Measurements from ENCODE around the gene LCP2.

Gene LCP2

DNA sequence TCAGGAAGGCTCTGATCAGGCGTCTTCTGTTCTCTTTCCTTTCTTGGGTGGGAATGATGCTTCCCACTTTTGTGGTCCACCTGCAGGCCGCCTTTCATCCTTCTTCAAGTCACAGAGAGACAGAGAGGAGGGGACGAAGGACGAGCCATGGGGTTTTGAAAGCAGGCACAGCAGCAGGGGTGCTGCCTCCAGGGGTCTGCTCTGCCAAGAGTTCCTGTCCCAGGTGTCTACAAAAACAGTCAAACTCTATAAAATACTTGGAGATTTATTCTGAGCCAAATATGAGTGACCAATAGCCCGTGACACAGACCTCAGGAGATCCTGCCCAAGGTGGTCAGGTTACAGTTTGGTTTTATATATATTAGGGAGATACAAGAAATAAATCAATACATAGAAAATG lies 34.5 kb upstream of the LCP2 start:
- H3K27ac Mint-ChIP-seq, result no peak overlapping the region
- H3K36me3 Mint-ChIP-seq (ENCODE audit: low read depth), result no peaks in the 10 kb centered on the region
- no peaks in the 10 kb centered on the region for H3K9me3 Mint-ChIP-seq
- H3K4me3 Mint-ChIP-seq, result no peak overlapping the region
- DNase-seq (ENCODE audit: low spot score), result no peak
- H3K4me1 Mint-ChIP-seq (ENCODE audit: low read depth), result peaks cover 17% of the 10 kb centered on the region
- no peaks in the 10 kb centered on the region for H3K27me3 Mint-ChIP-seq (ENCODE audit: low read depth)

DNA sequence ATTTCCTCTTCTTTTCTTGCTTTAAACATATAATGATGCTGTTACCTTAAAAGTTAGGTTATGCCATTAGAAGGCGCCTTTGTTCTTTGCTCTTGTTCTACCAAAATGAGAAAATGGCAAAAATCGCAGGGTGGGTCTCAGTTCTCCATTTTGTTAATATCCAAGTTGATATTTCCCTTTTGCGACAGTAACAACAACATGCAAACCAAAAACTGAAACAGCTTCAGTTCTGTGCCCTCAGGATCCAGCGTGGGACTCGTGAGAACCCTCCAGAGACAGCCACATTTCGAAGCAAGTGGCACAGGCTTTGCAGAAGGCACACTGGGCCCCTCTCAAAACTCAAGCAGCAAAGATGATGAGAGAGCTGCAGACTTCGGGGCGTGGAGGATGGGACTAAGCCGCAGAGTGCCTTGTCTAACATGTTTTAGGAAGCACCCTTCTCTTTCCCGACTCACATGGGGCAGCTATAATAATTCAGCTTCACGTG lies 33.0 kb upstream of the LCP2 start:
- H3K4me3 Mint-ChIP-seq, result no peak overlapping the region

DNA sequence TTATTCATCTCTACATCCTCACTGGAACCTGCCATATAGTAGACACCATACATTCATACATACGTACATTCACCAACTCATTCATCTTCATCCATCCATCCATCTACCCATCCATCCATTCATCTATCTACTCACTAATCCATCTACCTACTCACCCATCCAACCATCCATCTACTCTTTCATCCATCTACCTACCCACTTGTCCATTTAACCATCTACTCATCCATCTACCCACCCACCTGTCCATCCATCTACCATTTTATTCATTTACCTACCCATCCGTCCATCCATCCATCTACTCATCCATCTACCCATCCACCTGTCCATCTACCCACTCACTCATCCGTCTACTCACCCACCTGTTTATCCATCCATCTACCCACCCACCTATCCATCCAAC lies 31.9 kb upstream of the LCP2 start:
- H3K4me1 Mint-ChIP-seq (ENCODE audit: low read depth), result peaks cover 1% of the 10 kb centered on the region
- no peaks in the 10 kb centered on the region for H3K9me3 Mint-ChIP-seq
- H3K36me3 Mint-ChIP-seq (ENCODE audit: low read depth), result no peaks in the 10 kb centered on the region
- no peak overlapping the region for H3K27ac Mint-ChIP-seq
- no peak overlapping the region for H3K4me3 Mint-ChIP-seq
- DNase-seq (ENCODE audit: low spot score), result no peak
- H3K27me3 Mint-ChIP-seq (ENCODE audit: low read depth), result no peaks in the 10 kb centered on the region

More for the DNA sequence above, 33.0 kb upstream of the LCP2 start:
- peak; percentile 25 for DNase-seq (ENCODE audit: low spot score)
- Mint-ChIP-seq H3K4me1 (ENCODE audit: low read depth) (peaks cover 3% of the 10 kb centered on the region), H3K27me3 (ENCODE audit: low read depth) (no peaks in the 10 kb centered on the region), H3K36me3 (ENCODE audit: low read depth) (no peaks in the 10 kb centered on the region), H3K9me3 (no peaks in the 10 kb centered on the region), H3K27ac (no peak overlapping the region)

DNA sequence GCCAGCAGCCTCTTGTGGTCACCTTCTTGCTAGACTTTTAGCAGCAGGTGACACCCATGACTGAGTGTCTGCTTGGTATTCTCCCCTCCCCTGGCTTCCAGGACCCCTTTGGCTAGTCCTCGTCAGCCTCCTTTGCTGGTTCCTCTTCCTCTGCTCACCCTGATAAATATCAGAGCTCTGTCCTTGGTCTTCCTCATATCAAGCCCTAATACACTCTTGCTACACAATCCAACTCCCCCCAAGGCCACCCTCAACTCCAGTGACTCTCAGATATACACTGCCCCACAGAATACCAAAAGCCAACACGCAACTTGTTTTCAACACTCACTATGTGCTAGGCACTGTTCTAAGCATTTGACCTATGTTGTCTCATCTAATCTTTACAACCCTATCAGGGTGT lies 30.3 kb upstream of the LCP2 start:
- H3K4me3 Mint-ChIP-seq, result no peak overlapping the region
- peaks cover 1% of the 10 kb centered on the region for H3K4me1 Mint-ChIP-seq (ENCODE audit: low read depth)
- H3K36me3 Mint-ChIP-seq (ENCODE audit: low read depth), result no peaks in the 10 kb centered on the region
- H3K27me3 Mint-ChIP-seq (ENCODE audit: low read depth), result no peaks in the 10 kb centered on the region
- H3K9me3 Mint-ChIP-seq, result no peaks in the 10 kb centered on the region
- no peak overlapping the region for H3K27ac Mint-ChIP-seq
- no peak for DNase-seq (ENCODE audit: low spot score)

DNA sequence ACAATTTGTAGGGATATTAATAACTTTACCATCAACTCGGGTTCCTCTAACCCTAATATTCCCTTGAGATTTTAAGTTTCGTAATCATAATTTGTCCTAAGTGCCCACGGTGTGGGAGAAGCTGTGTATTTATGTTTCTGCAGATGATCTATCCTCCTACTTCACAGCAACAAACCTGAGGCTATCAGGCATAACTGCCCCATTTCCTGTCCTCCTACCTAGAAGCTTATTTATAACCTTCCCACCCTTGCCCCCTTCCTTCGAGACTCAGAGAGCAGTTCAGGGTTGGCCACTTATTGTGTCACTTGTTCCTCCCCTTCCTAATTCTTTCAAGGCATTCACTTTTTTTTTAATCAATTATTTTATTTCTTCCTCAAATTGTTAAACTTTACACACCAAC lies 29.6 kb upstream of the LCP2 start:
- Mint-ChIP-seq H3K36me3 (ENCODE audit: low read depth) (no peaks in the 10 kb centered on the region), H3K4me3 (no peak overlapping the region), H3K27me3 (ENCODE audit: low read depth) (no peaks in the 10 kb centered on the region), H3K4me1 (ENCODE audit: low read depth) (peaks cover 1% of the 10 kb centered on the region), H3K9me3 (no peaks in the 10 kb centered on the region), H3K27ac (no peak overlapping the region)
- DNase-seq (ENCODE audit: low spot score), result no peak

DNA sequence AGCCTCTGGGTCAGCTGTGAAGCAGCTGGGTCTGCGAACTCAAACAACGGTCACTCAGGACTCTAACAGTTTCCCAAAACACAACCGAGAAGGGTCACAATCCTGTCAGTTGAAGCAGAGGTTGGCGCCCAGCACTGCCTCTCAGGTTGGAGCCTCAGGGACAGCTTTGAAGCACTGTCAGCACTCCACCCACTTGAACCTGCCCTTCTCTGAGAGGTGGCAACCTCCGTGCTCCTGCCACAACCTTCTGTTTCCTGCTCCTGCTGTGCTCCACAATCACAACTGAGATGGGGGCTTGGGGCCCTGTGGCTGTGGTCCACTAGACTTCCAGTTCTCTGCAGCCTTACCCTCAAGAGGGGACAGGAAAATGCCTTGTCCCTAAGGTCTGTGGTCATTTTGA lies 21.7 kb upstream of the LCP2 start:
- Mint-ChIP-seq H3K4me3 (no peak overlapping the region), H3K36me3 (ENCODE audit: low read depth) (no peaks in the 10 kb centered on the region), H3K4me1 (ENCODE audit: low read depth) (peaks cover 16% of the 10 kb centered on the region), H3K9me3 (no peaks in the 10 kb centered on the region), H3K27me3 (ENCODE audit: low read depth) (peaks cover 2% of the 10 kb centered on the region), H3K27ac (no peak overlapping the region)
- no peak for DNase-seq (ENCODE audit: low spot score)

DNA sequence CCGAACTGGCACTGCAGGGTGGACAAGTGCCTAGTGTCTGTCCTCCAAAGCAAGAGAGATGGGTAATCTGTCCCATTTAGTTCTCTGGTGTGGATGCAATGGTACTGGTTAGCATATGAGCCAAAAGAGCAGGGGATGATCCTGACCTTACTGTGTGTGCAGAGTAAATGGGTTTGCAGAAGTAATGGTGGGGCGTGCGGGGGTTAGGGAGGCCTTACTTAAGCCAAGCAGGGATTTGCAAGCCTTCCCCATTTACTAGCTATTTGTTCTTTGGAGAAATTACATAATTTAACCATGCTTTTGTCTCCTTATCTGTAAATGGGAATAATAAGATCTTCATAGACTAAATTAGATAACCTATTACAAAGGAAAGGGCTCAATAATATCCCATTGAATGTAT lies 19.9 kb upstream of the LCP2 start:
- Mint-ChIP-seq H3K4me1 (ENCODE audit: low read depth) (peaks cover 30% of the 10 kb centered on the region), H3K36me3 (ENCODE audit: low read depth) (no peaks in the 10 kb centered on the region), H3K4me3 (no peak overlapping the region), H3K27me3 (ENCODE audit: low read depth) (peaks cover 2% of the 10 kb centered on the region), H3K9me3 (no peaks in the 10 kb centered on the region), H3K27ac (no peak overlapping the region)
- no peak for DNase-seq (ENCODE audit: low spot score)

DNA sequence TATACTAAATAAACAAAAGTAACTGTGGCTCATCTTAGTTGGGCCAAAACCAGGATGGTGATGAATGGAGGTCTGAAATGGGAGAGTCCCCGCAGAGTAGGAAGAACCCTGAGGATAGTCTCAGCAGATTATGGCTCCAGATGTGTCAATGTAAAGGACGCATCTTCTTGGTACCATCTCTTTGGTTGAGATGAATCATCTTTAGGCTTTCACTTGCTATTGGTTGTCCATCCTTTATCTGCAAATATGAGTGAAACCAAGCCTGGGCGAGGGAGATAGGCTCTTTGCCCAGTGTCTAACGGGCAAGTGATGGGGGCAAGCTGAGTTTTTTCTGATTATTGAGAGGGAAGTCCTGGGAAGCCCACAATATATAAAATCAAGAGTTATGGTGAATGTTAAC lies 19.4 kb upstream of the LCP2 start:
- Mint-ChIP-seq H3K27me3 (ENCODE audit: low read depth) (peaks cover 2% of the 10 kb centered on the region), H3K4me3 (no peak overlapping the region), H3K4me1 (ENCODE audit: low read depth) (peaks cover 36% of the 10 kb centered on the region), H3K9me3 (no peaks in the 10 kb centered on the region), H3K36me3 (ENCODE audit: low read depth) (no peaks in the 10 kb centered on the region), H3K27ac (no peak overlapping the region)
- DNase-seq (ENCODE audit: low spot score), result no peak

DNA sequence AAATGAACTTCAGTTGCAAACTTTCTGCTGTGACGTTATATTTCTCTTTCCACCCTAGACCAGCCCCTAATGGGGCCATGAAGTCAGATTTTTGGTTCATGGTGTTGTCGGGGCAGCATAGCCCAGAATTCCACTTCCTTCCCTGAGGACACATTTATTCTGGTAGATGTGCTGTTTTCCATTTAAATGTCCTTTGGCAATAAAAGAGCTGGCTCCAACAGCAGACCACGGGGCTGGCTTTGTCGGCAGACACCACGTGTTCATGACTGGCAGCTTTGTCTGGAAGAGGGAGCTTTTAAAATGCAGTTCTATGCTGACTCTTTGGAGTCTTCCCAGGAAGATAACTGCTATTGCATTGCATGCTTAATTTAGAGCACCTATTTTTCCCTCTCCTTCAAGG lies 17.6 kb upstream of the LCP2 start:
- Mint-ChIP-seq H3K36me3 (ENCODE audit: low read depth) (no peaks in the 10 kb centered on the region), H3K27ac (no peak overlapping the region), H3K4me1 (ENCODE audit: low read depth) (peaks cover 44% of the 10 kb centered on the region), H3K9me3 (no peaks in the 10 kb centered on the region), H3K4me3 (no peak overlapping the region), H3K27me3 (ENCODE audit: low read depth) (peaks cover 2% of the 10 kb centered on the region)
- DNase-seq (ENCODE audit: low spot score), result no peak

DNA sequence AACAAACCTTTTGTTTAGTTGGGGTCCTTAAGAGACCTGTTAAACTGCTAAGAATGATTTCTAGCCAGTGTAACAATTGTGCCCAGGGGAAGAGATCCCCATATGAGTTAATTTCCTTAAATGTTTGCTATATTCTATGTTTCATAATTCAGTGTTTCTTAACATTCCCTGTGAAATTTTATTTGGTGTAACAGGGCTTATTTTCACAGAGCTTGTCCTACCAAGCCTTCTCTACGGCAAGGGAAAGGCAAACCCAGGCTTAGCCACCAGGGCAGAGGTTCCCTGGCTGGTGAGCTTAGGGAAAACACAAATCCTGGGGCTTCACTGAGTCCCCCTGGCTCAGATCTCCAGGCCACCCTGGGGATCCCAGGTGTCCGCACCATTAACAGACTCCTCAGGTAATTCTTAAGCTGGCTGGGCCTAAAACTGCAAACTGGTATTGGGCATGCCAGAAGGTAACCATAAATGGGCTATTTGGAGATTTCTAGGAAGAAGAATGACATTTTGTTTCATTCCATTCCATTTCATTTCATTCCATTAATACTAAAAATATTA lies 17.0 kb upstream of the LCP2 start:
- Mint-ChIP-seq H3K4me1 (ENCODE audit: low read depth) (peaks cover 47% of the 10 kb centered on the region), H3K9me3 (no peaks in the 10 kb centered on the region), H3K4me3 (no peak overlapping the region), H3K27me3 (ENCODE audit: low read depth) (peaks cover 2% of the 10 kb centered on the region), H3K36me3 (ENCODE audit: low read depth) (no peaks in the 10 kb centered on the region), H3K27ac (no peak overlapping the region)
- DNase-seq (ENCODE audit: low spot score), result no peak

DNA sequence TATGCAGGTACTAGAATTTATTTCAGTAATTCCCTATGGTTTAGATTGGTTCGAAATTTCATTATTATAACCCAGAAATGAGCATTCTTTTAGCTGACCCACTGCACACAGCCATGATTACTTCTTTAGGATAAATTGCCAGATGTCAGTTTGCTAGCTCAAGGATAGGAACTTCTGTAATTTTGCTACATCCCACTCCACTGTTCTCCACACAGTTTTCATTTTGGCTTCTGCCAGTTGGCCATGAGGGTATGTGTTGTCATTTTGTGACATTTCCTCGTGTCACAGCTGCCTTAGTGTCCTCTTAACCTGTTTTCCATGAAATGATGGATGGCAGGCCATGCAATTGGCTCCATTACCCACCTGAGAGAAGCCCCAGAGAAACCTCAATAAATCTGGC lies 16.2 kb upstream of the LCP2 start:
- Mint-ChIP-seq H3K27me3 (ENCODE audit: low read depth) (no peaks in the 10 kb centered on the region), H3K4me1 (ENCODE audit: low read depth) (peaks cover 42% of the 10 kb centered on the region), H3K9me3 (no peaks in the 10 kb centered on the region), H3K36me3 (ENCODE audit: low read depth) (no peaks in the 10 kb centered on the region), H3K27ac (peak overlapping the region; percentile 83), H3K4me3 (peak overlapping the region; percentile 63)
- no peak for DNase-seq (ENCODE audit: low spot score)

DNA sequence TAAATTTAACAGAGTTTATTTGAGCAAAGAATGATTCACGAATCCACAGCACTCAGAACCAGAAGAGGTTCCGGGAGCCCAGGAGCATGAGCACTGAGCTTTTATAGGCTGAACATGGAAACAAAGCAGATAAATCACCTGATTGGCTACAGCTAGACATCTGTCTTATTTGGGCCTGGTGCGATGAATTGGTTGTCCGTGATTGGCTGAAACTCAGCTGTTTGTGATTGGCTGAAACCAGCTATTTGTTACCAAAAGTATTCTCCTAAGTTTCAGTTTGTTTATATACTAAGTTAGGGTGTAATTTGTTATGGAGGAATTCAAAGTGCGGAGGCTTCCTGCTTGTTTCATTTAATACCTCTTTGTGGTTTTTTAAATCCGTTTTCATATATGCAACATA lies 15.8 kb upstream of the LCP2 start:
- Mint-ChIP-seq H3K27ac (peak overlapping the region; percentile 83), H3K36me3 (ENCODE audit: low read depth) (no peaks in the 10 kb centered on the region), H3K27me3 (ENCODE audit: low read depth) (no peaks in the 10 kb centered on the region), H3K9me3 (no peaks in the 10 kb centered on the region), H3K4me1 (ENCODE audit: low read depth) (peaks cover 41% of the 10 kb centered on the region), H3K4me3 (peak overlapping the region; percentile 63)
- peak; percentile 55 for DNase-seq (ENCODE audit: low spot score)

DNA sequence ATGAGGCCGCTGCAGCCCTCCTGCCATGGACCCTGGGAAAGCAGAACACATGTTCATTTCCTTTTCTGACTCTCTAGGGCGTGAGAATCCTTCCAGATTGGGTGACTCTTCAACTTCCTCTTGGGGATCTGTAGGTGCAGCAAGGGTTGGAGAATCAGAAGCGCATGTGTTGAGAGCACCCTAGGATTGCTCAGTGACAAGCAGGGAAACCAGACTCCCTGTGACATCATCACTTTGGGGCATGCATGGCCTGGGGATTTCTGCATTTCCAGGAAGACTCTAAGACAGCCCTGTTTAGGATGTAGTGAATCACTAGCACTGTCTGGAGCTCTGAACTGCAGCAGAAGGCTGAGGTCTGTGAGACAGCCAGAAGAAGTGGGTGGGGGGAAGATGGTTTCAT lies 15.1 kb upstream of the LCP2 start:
- Mint-ChIP-seq H3K27me3 (ENCODE audit: low read depth) (no peaks in the 10 kb centered on the region), H3K4me1 (ENCODE audit: low read depth) (peaks cover 35% of the 10 kb centered on the region), H3K27ac (peak overlapping the region; percentile 83), H3K9me3 (no peaks in the 10 kb centered on the region), H3K4me3 (peak overlapping the region; percentile 63), H3K36me3 (ENCODE audit: low read depth) (no peaks in the 10 kb centered on the region)
- DNase-seq (ENCODE audit: low spot score), result peak; percentile 83

DNA sequence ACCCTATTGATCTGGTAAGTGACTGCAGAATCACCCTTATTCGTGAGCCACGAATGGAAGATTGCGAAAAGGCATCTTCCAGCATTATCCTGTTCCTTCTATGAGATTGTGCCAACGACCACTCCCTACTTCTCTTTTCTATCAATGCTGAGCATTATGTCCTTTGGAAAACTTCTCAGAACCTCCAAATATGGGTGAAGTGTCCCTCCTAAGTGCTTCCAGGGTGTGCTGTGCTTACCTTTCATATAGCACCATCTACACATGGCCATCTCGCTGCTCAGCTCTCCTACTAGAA lies 14.7 kb upstream of the LCP2 start:
- H3K4me1 Mint-ChIP-seq (ENCODE audit: low read depth), result peaks cover 39% of the 10 kb centered on the region
- H3K9me3 Mint-ChIP-seq, result no peaks in the 10 kb centered on the region
- DNase-seq (ENCODE audit: low spot score), result no peak
- H3K27ac Mint-ChIP-seq, result peak overlapping the region; percentile 83
- no peaks in the 10 kb centered on the region for H3K27me3 Mint-ChIP-seq (ENCODE audit: low read depth)
- peak overlapping the region; percentile 63 for H3K4me3 Mint-ChIP-seq
- H3K36me3 Mint-ChIP-seq (ENCODE audit: low read depth), result no peaks in the 10 kb centered on the region

DNA sequence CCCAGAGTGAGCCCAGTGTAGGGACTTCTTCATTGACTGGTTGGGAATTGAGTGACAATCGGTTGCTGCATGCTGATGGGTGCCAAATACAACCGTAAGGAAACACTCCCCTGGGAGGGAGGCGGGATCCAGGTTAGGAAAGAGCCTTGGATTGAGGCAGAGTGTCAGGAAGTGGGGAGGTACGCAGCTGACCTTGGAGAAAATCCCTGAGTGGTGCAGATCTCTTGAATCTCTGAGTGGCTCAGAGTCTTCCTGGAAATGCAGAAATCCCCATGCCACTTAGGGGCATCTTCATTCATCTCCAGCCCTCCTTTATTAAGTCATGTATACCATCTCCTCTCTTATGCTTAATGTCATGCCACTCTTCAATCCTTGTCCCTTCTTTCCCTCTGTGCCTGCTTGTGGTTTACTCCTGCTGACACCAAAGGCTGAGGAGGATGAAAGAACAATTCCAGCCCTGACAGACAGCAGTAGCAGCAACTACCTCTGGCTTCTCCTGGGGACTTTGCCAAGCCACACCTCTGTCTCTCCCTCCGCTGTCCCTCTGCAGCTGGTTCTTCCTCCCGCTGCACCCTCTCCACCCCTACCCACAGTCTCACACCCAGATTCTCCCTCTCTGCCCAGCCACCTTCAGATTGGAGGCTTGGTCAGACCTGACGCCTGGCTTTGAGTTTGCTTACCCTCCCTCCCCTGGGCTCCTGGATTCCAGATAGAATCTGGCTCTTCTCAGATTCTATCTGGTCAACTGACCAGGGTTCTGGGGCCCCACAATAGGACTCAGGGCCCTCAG lies 14.1 kb upstream of the LCP2 start:
- Mint-ChIP-seq H3K27ac (no peak overlapping the region), H3K4me1 (ENCODE audit: low read depth) (peaks cover 43% of the 10 kb centered on the region), H3K36me3 (ENCODE audit: low read depth) (no peaks in the 10 kb centered on the region), H3K27me3 (ENCODE audit: low read depth) (no peaks in the 10 kb centered on the region), H3K9me3 (no peaks in the 10 kb centered on the region), H3K4me3 (peak overlapping the region; percentile 63)
- DNase-seq (ENCODE audit: low spot score), result no peak

Measured in T-helper 2 cell treated with Interferon-gamma antibody and Interleukin-4, amounts not matched to agents 5 μg/mL and 100 μg/mL, for 36 hours (primary cell).